ENCODE measurements around the gene CCDC85A.

The CCDC85A gene

GRCh38 chr2:56344771-56345170, 161.0 kb downstream of the CCDC85A start:
- no peak for TF ChIP-seq CTCF (IDR thresholded peaks at IDR 0.05; ENCODE audit: borderline replicate concordance, insufficient read depth, low read depth, low read length)
- no peak overlapping the region for H3K4me3 ChIP-seq (ENCODE audit: low read depth, low read length)

- no peak for TF ChIP-seq CTCF (IDR thresholded peaks at IDR 0.05; ENCODE audit: borderline replicate concordance, insufficient read depth, low read depth, low read length)
Observed at GRCh38 chr2:56347881-56348280, 164.1 kb downstream of the CCDC85A start.

GRCh38 chr2:56348392-56349210, 164.8 kb downstream of the CCDC85A start:
- no peak overlapping the region for H3K4me3 ChIP-seq (ENCODE audit: low read depth, low read length)
- no peak for TF ChIP-seq CTCF (IDR thresholded peaks at IDR 0.05; ENCODE audit: borderline replicate concordance, insufficient read depth, low read depth, low read length)

More at GRCh38 chr2:56347881-56348280, 164.1 kb downstream of the CCDC85A start:
- H3K4me3 ChIP-seq (ENCODE audit: low read depth, low read length) = no peak overlapping the region

GRCh38 chr2:56357655-56358295, 174.0 kb downstream of the CCDC85A start:
- no peak for TF ChIP-seq CTCF (IDR thresholded peaks at IDR 0.05; ENCODE audit: borderline replicate concordance, insufficient read depth, low read depth, low read length)
- H3K4me3 ChIP-seq (ENCODE audit: low read depth, low read length) = no peak overlapping the region

- no peak overlapping the region for H3K4me3 ChIP-seq (ENCODE audit: low read depth, low read length)
- TF ChIP-seq CTCF (IDR thresholded peaks at IDR 0.05; ENCODE audit: borderline replicate concordance, insufficient read depth, low read depth, low read length) = no peak
Observed at GRCh38 chr2:56361844-56362243, 178.1 kb downstream of the CCDC85A start.

GRCh38 chr2:56364902-56365301, 181.1 kb downstream of the CCDC85A start:
- H3K4me3 ChIP-seq (ENCODE audit: low read depth, low read length) = no peak overlapping the region
- TF ChIP-seq CTCF (IDR thresholded peaks at IDR 0.05; ENCODE audit: borderline replicate concordance, insufficient read depth, low read depth, low read length) = no peak

- no peak overlapping the region for H3K4me3 ChIP-seq (ENCODE audit: low read depth, low read length)
- TF ChIP-seq CTCF (IDR thresholded peaks at IDR 0.05; ENCODE audit: borderline replicate concordance, insufficient read depth, low read depth, low read length) = no peak
Observed at GRCh38 chr2:56369316-56369715, 185.5 kb downstream of the CCDC85A start.

Data from GM12875 (cell line).